HEK293 (cell line): ENCODE measurements around the gene SPTAN1.

Source experiments
- MEIS1 ChIP-seq: sonication (generic); formaldehyde crosslinking; IDR thresholded peaks from 2 replicates; pipeline ENCODE4 v1.8.1; 2022; ENCODE audit warnings: missing genetic modification reagents, mild to moderate bottlenecking, borderline replicate concordance
- MYNN ChIP-seq: fragments of 450-650 bp; formaldehyde crosslinking; IDR thresholded peaks from 2 replicates; pipeline ENCODE4 v1.5.1; 2016; ENCODE audit warnings: missing biosample characterization, missing genetic modification characterization, borderline replicate concordance
- MZF1 ChIP-seq: fragments of 450-650 bp; formaldehyde crosslinking; IDR thresholded peaks from 2 replicates; pipeline ENCODE4 v1.5.1; 2017; ENCODE audit warnings: missing biosample characterization, missing genetic modification characterization, borderline replicate concordance
- OSR2 ChIP-seq: fragments of 450-650 bp; formaldehyde crosslinking; IDR thresholded peaks from 2 replicates; pipeline ENCODE4 v1.5.1; 2016; ENCODE audit warnings: missing biosample characterization, missing genetic modification characterization
- TRIM28 ChIP-seq: IDR thresholded peaks from 2 replicates; pipeline ENCODE4 v1.6.1; 2011; ENCODE audit warnings: low read length, control low read depth, borderline replicate concordance
- ZBTB1 ChIP-seq: fragments of 450-650 bp; formaldehyde crosslinking; IDR thresholded peaks from 2 replicates; pipeline ENCODE4 v1.5.1; 2016; ENCODE audit warnings: missing biosample characterization, missing genetic modification characterization
- ZNF133 ChIP-seq: fragments of 450-650 bp; formaldehyde crosslinking; IDR thresholded peaks from 2 replicates; pipeline ENCODE4 v1.5.1; 2016; ENCODE audit warnings: missing biosample characterization, missing genetic modification characterization
- ZNF155 ChIP-seq: fragments of 450-650 bp; formaldehyde crosslinking; IDR thresholded peaks from 2 replicates; pipeline ENCODE4 v1.5.1; 2016; ENCODE audit warnings: missing biosample characterization, missing genetic modification characterization
- ZNF157 ChIP-seq: fragments of 450-650 bp; formaldehyde crosslinking; IDR thresholded peaks from 2 replicates; pipeline ENCODE4 v1.5.1; 2016; ENCODE audit warnings: missing biosample characterization, missing genetic modification characterization
- ZNF2 ChIP-seq: fragments of 450-650 bp; formaldehyde crosslinking; IDR thresholded peaks from 2 replicates; pipeline ENCODE4 v1.5.1; 2016; ENCODE audit warnings: missing biosample characterization, missing genetic modification characterization
- ZNF211 ChIP-seq: fragments of 450-650 bp; formaldehyde crosslinking; IDR thresholded peaks from 2 replicates; pipeline ENCODE4 v1.5.1; 2016; ENCODE audit warnings: low read depth, missing biosample characterization, missing genetic modification characterization
- ZNF324 ChIP-seq: fragments of 450-650 bp; formaldehyde crosslinking; IDR thresholded peaks from 2 replicates; pipeline ENCODE4 v1.5.1; 2016; ENCODE audit warnings: missing biosample characterization, missing genetic modification characterization
- ZNF391 ChIP-seq: fragments of 450-650 bp; formaldehyde crosslinking; IDR thresholded peaks from 2 replicates; pipeline ENCODE4 v1.5.1; 2016; ENCODE audit warnings: low read depth, missing biosample characterization, missing genetic modification characterization, borderline replicate concordance
- ZNF548 ChIP-seq: fragments of 450-650 bp; formaldehyde crosslinking; IDR thresholded peaks from 2 replicates; pipeline ENCODE4 v1.5.1; 2016; ENCODE audit warnings: missing biosample characterization, missing genetic modification characterization
- ZNF560 ChIP-seq: fragments of 450-650 bp; formaldehyde crosslinking; IDR thresholded peaks from 2 replicates; pipeline ENCODE4 v1.5.1; 2017; ENCODE audit warnings: missing biosample characterization, missing genetic modification characterization, borderline replicate concordance
- ZNF610 ChIP-seq: fragments of 450-650 bp; formaldehyde crosslinking; IDR thresholded peaks from 2 replicates; pipeline ENCODE4 v1.5.1; 2016; ENCODE audit warnings: missing biosample characterization, missing genetic modification characterization, borderline replicate concordance
- ZNF660 ChIP-seq: fragments of 450-650 bp; IDR thresholded peaks from 2 replicates; pipeline ENCODE4 v1.5.1; 2018; ENCODE audit warnings: missing biosample characterization, mild to moderate bottlenecking, missing genetic modification characterization
- ZNF747 ChIP-seq: fragments of 450-650 bp; formaldehyde crosslinking; IDR thresholded peaks from 2 replicates; pipeline ENCODE4 v1.5.1; 2016; ENCODE audit warnings: missing biosample characterization, missing genetic modification characterization
- ZSCAN30 ChIP-seq: fragments of 450-650 bp; IDR thresholded peaks from 2 replicates; pipeline ENCODE4 v1.5.1; 2018; ENCODE audit warnings: missing biosample characterization, mild to moderate bottlenecking, missing genetic modification characterization, moderate library complexity
- ZXDB ChIP-seq: fragments of 450-650 bp; formaldehyde crosslinking; IDR thresholded peaks from 2 replicates; pipeline ENCODE4 v1.5.1; 2016; ENCODE audit warnings: missing biosample characterization, missing genetic modification characterization
- TF ChIP-seq, protein P1 (sequence below): fragments of 450-650 bp; formaldehyde crosslinking; IDR thresholded peaks from 2 replicates; pipeline ENCODE4; 2016; ENCODE audit warnings: missing biosample characterization, missing genetic modification characterization
- TF ChIP-seq, protein P2 (sequence below): fragments of 450-650 bp; IDR thresholded peaks from 2 replicates; pipeline ENCODE4 v1.5.1; 2018; ENCODE audit warnings: missing biosample characterization, mild to moderate bottlenecking, missing genetic modification characterization
- TF ChIP-seq, protein P3 (sequence below): fragments of 450-650 bp; formaldehyde crosslinking; conservative IDR thresholded peaks from 2 replicates; pipeline ENCODE4 v1.5.1; 2016; ENCODE audit warnings: low read depth, missing biosample characterization, missing genetic modification characterization
- TF ChIP-seq, protein P4 (sequence below): fragments of 450-650 bp; formaldehyde crosslinking; IDR thresholded peaks from 2 replicates; pipeline ENCODE4 v1.5.1; 2016; ENCODE audit warnings: missing biosample characterization, missing genetic modification characterization
- TF ChIP-seq, protein P5 (sequence below): fragments of 450-650 bp; formaldehyde crosslinking; IDR thresholded peaks from 2 replicates; pipeline ENCODE4 v1.5.1; 2016; ENCODE audit warnings: missing biosample characterization, missing genetic modification characterization
- TF ChIP-seq, protein P6 (sequence below): fragments of 450-650 bp; formaldehyde crosslinking; IDR thresholded peaks from 2 replicates; pipeline ENCODE4 v1.5.1; 2016; ENCODE audit warnings: missing biosample characterization, missing genetic modification characterization

SPTAN1 gene

DNA sequence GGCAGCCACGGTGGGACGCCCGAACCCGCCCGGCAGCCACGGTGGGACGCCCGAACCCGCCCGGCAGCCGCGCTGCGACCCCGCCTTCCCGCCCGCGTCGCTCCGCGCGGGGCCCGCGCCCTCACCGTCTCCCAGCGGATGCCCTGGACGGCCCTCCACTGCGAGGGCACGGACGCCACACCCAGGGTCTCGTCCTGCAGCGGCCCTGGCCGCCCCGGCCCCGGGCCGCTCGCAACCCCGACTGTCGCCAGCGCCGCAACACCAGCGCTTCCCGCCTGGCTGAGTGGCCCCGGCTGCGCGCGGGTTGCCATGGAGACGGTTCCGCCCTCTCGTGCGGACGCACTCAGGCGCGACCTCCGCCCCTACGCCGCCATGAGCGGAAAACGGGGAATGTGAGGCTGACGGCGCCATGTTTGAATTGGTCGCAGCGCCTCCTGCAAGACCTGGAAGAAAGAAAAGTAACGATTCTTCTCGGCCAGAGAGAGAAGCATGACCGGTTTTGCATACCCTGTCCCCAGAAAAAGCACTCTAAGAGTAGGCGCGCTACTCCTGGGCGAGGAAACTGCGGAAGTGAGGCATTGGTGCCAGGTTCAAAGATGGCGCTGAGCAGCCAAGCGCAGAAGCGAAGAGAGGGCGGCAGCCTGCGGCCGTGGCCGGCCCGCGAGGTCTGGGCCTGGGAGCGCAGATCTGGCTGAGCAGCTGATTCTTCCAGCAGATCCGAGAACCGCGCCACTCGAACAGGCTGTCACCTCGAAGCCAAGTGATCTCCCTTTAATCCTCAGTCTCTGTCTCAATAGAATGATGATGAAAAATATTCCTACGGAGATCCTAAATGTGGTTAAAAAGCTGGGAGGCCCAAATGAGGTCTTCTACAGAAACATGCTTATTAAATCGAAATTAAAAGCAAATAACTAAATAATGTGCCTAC lies 104.3 kb downstream of the SPTAN1 start, which contains the start of gene DYNC2I2 (continued):
- TF ChIP-seq, protein P1, sequence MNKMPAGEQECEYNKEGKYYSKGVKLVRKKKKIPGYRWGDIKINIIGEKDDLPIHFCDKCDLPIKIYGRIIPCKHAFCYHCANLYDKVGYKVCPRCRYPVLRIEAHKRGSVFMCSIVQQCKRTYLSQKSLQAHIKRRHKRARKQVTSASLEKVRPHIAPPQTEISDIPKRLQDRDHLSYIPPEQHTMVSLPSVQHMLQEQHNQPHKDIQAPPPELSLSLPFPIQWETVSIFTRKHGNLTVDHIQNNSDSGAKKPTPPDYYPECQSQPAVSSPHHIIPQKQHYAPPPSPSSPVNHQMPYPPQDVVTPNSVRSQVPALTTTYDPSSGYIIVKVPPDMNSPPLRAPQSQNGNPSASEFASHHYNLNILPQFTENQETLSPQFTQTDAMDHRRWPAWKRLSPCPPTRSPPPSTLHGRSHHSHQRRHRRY (tag by site-specific recombination) = no peak
- TF ChIP-seq, protein P2, sequence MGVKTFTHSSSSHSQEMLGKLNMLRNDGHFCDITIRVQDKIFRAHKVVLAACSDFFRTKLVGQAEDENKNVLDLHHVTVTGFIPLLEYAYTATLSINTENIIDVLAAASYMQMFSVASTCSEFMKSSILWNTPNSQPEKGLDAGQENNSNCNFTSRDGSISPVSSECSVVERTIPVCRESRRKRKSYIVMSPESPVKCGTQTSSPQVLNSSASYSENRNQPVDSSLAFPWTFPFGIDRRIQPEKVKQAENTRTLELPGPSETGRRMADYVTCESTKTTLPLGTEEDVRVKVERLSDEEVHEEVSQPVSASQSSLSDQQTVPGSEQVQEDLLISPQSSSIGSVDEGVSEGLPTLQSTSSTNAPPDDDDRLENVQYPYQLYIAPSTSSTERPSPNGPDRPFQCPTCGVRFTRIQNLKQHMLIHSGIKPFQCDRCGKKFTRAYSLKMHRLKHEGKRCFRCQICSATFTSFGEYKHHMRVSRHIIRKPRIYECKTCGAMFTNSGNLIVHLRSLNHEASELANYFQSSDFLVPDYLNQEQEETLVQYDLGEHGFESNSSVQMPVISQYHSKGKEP = peak; percentile 4; the same call in 1 of the 2 replicates
- TF ChIP-seq ZSCAN30 (tag by site-specific recombination) (peak; percentile 92), ZNF155 (tag by site-specific recombination) (no peak), MEIS1 (no peak), ZNF747 (tag by site-specific recombination) (no peak), MYNN (tag by site-specific recombination) (peak; percentile 65; the same call in 1 of the 2 replicates), ZNF2 (peak; percentile 95), ZNF610 (tag by site-specific recombination) (peak; percentile 93), ZXDB (tag by site-specific recombination) (peak; percentile 99), ZNF548 (tag by site-specific recombination) (no peak), ZNF660 (tag by site-specific recombination) (peak; percentile 56; the same call in 1 of the 2 replicates), OSR2 (no peak), ZBTB1 (peak; percentile 100), ZNF157 (tag by site-specific recombination) (no peak), ZNF560 (tag by site-specific recombination) (no peak), ZNF391 (tag by site-specific recombination) (peak; percentile 90; the same call in 1 of the 2 replicates), ZNF133 (tag by site-specific recombination) (no peak), TRIM28 (peak; percentile 23; the same call in 1 of the 2 replicates), ZNF211 (tag by site-specific recombination) (no peak), MZF1 (tag by site-specific recombination) (peak; percentile 64; the same call in 1 of the 2 replicates), ZNF324 (peak; percentile 97)
- TF ChIP-seq, protein P3, sequence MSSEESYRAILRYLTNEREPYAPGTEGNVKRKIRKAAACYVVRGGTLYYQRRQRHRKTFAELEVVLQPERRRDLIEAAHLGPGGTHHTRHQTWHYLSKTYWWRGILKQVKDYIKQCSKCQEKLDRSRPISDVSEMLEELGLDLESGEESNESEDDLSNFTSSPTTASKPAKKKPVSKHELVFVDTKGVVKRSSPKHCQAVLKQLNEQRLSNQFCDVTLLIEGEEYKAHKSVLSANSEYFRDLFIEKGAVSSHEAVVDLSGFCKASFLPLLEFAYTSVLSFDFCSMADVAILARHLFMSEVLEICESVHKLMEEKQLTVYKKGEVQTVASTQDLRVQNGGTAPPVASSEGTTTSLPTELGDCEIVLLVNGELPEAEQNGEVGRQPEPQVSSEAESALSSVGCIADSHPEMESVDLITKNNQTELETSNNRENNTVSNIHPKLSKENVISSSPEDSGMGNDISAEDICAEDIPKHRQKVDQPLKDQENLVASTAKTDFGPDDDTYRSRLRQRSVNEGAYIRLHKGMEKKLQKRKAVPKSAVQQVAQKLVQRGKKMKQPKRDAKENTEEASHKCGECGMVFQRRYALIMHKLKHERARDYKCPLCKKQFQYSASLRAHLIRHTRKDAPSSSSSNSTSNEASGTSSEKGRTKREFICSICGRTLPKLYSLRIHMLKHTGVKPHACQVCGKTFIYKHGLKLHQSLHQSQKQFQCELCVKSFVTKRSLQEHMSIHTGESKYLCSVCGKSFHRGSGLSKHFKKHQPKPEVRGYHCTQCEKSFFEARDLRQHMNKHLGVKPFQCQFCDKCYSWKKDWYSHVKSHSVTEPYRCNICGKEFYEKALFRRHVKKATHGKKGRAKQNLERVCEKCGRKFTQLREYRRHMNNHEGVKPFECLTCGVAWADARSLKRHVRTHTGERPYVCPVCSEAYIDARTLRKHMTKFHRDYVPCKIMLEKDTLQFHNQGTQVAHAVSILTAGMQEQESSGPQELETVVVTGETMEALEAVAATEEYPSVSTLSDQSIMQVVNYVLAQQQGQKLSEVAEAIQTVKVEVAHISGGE (tag by site-specific recombination) = peak; percentile 57
- TF ChIP-seq, protein P4, sequence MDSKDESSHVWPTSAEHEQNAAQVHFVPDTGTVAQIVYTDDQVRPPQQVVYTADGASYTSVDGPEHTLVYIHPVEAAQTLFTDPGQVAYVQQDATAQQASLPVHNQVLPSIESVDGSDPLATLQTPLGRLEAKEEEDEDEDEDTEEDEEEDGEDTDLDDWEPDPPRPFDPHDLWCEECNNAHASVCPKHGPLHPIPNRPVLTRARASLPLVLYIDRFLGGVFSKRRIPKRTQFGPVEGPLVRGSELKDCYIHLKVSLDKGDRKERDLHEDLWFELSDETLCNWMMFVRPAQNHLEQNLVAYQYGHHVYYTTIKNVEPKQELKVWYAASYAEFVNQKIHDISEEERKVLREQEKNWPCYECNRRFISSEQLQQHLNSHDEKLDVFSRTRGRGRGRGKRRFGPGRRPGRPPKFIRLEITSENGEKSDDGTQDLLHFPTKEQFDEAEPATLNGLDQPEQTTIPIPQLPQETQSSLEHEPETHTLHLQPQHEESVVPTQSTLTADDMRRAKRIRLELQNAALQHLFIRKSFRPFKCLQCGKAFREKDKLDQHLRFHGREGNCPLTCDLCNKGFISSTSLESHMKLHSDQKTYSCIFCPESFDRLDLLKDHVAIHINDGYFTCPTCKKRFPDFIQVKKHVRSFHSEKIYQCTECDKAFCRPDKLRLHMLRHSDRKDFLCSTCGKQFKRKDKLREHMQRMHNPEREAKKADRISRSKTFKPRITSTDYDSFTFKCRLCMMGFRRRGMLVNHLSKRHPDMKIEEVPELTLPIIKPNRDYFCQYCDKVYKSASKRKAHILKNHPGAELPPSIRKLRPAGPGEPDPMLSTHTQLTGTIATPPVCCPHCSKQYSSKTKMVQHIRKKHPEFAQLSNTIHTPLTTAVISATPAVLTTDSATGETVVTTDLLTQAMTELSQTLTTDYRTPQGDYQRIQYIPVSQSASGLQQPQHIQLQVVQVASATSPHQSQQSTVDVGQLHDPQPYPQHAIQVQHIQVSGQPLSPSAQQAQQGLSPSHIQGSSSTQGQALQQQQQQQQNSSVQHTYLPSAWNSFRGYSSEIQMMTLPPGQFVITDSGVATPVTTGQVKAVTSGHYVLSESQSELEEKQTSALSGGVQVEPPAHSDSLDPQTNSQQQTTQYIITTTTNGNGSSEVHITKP (tag by site-specific recombination) = peak; percentile 58; the same call in 1 of the 2 replicates
- TF ChIP-seq, protein P5, sequence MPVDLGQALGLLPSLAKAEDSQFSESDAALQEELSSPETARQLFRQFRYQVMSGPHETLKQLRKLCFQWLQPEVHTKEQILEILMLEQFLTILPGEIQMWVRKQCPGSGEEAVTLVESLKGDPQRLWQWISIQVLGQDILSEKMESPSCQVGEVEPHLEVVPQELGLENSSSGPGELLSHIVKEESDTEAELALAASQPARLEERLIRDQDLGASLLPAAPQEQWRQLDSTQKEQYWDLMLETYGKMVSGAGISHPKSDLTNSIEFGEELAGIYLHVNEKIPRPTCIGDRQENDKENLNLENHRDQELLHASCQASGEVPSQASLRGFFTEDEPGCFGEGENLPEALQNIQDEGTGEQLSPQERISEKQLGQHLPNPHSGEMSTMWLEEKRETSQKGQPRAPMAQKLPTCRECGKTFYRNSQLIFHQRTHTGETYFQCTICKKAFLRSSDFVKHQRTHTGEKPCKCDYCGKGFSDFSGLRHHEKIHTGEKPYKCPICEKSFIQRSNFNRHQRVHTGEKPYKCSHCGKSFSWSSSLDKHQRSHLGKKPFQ (tag by site-specific recombination) = peak; percentile 36; the same call in 1 of the 2 replicates
- TF ChIP-seq, protein P6, sequence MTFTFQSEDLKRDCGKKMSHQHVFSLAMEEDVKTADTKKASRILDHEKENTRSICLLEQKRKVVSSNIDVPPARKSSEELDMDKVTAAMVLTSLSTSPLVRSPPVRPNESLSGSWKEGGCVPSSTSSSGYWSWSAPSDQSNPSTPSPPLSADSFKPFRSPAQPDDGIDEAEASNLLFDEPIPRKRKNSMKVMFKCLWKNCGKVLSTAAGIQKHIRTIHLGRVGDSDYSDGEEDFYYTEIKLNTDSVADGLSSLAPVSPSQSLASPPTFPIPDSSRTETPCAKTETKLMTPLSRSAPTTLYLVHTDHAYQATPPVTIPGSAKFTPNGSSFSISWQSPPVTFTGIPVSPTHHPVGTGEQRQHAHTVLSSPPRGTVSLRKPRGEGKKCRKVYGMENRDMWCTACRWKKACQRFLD = no peak
